Retinal pigment epithelial cell (primary cell): ENCODE results near the gene CNOT11.
"Not testable (repeated sequence)": the region's sequence is repeated elsewhere in the genome, so short reads cannot be mapped to it uniquely, and the experiment has no call there.

Source experiments
- DNase-seq: peaks from one replicate; pipeline ENCODE4 v3.0.0-alpha.2; 2010; ENCODE audit warnings: low read depth
- H3K4me3 ChIP-seq: 2 replicates; pipeline ENCODE4 v1.5.1; 2011; ENCODE audit warnings: mild to moderate bottlenecking, low read length, control low read depth, moderate library complexity
- CTCF ChIP-seq: conservative IDR thresholded peaks from 2 replicates; pipeline ENCODE4 v1.5.1; 2011; ENCODE audit warnings: low read depth, low read length, control low read depth, inconsistent platforms

CNOT11 gene

GRCh38 chr2:101238930-101239759 lies 13.5 kb upstream of the CNOT11 start:
- H3K4me3 ChIP-seq = no peak overlapping the region
- no peak for DNase-seq
- no peak for TF ChIP-seq CTCF

GRCh38 chr2:101239760-101240118 lies 12.9 kb upstream of the CNOT11 start:
- H3K4me3 ChIP-seq, DNase-seq: not testable (repeated sequence)

- peak; percentile 56 for TF ChIP-seq CTCF
- DNase-seq, H3K4me3 ChIP-seq: not testable (repeated sequence)
Observed at GRCh38 chr2:101240694-101241093, 12.0 kb upstream of the CNOT11 start.

DNA sequence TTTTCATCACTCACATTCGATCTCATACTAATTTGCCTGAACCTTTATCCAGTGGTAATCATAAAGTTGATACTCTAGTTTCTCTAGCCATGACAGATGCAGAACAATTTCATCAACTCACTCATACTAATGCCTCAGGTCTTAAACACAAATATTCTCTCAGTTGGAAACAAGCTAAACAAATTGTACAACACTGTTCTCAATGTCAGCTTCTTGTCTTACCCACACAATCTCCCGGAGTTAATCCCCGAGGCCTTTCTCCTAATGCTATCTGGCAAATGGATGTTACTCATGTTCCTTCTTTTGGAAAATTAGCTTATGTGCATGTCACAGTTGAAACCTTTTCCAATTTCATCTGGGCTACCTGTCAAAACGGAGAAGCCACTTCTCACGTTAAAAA lies 11.5 kb upstream of the CNOT11 start:
- no peak for DNase-seq
- no peak overlapping the region for H3K4me3 ChIP-seq
- TF ChIP-seq CTCF = no peak

DNA sequence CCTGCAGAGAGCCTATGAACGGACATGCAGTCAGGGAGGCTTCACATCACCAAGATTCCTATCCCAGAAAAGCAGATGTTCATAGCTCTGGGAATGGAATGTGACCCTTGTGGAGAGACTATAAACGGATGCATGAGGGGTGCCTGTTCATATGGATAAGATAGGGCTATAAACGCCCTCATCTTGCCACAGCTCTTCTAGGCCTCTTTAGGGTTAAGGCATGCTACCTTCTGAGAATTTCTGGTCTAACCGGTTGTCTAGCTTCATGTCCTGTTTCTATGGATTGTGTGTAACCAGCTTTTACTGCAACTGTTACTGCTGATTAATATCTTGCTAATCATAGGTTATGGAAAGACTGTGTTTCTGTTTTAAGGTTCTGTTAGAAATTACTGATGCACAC lies 8.3 kb upstream of the CNOT11 start:
- DNase-seq, H3K4me3 ChIP-seq: not testable (repeated sequence)

DNA sequence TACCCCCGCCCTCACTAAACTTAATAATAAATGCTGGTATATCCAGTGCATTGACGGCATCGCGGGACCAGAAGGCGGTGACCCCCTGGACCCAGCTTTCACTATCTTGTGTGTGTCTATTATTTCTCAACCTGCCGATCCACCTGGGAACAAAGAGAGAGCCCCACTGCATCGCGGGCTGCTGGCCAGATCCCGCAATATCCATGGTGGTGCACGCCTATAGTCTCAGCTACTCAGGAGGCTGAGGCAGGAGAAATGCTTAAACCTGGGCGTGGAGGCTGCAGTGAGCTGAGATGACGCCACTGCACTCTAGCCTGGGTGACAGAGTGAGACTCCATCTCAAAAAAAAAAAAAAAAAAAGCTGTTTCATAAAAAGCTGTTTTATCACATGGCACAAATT lies 7.8 kb upstream of the CNOT11 start:
- H3K4me3 ChIP-seq, DNase-seq: not testable (repeated sequence)

DNA sequence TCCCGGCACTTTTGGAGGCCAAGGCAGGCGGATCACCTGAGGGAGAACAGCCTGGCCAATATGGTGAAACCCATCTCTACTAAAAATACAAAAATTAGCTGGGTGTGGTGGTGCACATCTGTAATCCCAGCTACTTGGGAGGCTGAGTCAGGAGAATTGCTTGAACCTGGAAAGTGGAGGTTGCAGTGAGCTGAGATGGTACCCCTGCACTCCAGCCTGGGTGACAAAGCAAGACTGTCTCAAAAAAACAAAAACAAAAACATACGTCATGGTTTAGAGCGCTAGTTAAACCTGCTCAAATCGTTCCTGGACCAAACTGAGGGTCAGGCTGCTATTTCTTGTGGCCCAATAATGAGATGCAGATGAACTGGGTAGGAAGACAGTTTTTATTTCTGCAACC lies 7.2 kb upstream of the CNOT11 start:
- DNase-seq, H3K4me3 ChIP-seq: not testable (repeated sequence)

GRCh38 chr2:101248756-101249155 lies 3.9 kb upstream of the CNOT11 start:
- not testable (repeated sequence) for H3K4me3 ChIP-seq, DNase-seq

GRCh38 chr2:101249826-101250225 lies 2.9 kb upstream of the CNOT11 start:
- TF ChIP-seq CTCF = no peak
- DNase-seq = no peak
- no peak overlapping the region for H3K4me3 ChIP-seq

DNA sequence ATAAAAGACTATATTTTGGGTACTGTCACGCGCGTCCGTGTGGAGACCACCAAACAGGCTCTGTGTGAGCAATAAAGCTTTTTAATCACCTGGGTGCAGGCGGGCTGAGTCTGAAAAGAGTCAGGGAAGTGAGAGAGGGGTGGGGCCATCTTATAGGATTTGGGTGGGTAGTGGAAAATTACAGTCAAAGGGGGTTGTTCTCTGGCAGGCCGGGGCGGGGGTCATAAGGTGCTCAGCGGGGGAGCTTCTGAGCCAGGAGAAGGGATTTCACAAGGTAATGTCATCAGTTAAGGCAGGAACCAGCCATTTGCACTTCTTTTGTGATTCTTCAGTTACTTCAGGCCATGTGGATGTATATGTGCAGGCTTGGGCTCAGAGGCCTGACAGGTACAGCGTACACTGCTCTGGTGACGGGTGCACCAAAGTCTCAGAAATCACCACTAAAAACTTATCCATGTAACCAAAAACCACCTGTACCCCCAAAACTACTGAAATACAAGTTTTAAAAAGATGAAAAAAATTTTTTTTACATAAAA lies 1.4 kb upstream of the CNOT11 start:
- not testable (repeated sequence) for H3K4me3 ChIP-seq, DNase-seq
